GM19395 (cell line): Measurements from ENCODE around the gene KRTAP21-3.
"Not testable (repeated sequence)": the region's sequence is repeated elsewhere in the genome, so short reads cannot be mapped to it uniquely, and the experiment has no call there.

Experiments
- ATAC-seq: cut with Tn5 transposase; IDR thresholded peaks from one replicate; pipeline ENCODE4 v1.9.1; 2021; ENCODE audit warnings: mild to moderate bottlenecking, moderate library complexity; ENCODE audit not compliant: unreplicated experiment

The KRTAP21-3 gene, protein sequence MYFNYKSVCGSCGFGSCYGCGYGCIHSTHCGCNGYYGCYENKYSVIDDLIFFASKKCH

DNA sequence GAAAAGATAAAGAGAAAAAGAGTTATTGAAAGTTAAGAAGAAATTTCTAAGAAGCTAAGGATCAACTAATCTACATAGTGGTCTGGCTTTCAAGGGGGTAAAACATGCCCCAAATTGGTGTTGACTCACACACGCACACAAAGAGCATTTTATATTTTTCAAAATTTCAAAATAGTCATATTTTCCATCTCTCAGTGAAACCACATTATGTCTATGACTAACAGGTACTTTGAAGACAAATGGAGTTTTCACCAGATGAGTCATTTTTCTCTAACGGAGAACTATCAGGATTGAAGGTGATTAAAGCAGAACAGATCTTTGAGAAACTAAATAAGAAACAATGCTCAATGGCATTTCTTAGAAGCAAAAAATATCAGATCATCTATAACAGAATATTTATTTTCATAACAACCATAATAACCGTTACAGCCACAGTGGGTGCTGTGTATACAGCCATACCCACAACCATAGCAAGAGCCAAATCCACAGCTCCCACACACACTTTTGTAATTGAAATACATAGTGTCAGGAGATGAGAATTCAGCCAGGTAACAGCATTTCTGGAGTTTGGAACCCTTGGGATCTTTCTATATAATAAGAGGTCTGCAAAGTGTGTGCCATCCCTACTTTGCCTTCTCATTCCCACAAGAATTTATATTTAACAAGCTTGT, at the start of gene KRTAP21-3:
KRTAP21-3 (minus strand) TSS at position 539 of the 671 bp plus-strand sequence; CDS start at position 521, 18 bp downstream.
- ATAC-seq: no peak

DNA sequence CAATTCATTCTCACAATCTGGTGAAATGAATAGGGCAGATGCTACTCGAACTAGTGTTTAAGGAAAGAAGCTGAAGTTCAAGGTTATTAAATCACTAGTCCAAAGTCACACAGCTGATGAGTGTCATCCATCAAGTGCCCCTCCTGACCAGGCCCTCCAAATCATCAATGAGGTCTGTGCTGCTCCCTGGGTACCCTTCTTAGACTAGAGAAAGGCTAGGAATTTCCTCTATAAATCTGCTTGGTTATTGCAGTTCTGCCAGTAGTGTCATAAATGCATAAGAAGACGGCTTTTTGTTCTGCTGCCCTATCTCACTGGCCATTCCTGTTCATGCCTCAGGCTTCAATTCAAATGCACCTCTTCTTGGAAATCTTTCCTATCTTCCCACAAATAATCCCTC, 42.2 kb upstream of the KRTAP21-3 start:
- ATAC-seq: no peak

DNA sequence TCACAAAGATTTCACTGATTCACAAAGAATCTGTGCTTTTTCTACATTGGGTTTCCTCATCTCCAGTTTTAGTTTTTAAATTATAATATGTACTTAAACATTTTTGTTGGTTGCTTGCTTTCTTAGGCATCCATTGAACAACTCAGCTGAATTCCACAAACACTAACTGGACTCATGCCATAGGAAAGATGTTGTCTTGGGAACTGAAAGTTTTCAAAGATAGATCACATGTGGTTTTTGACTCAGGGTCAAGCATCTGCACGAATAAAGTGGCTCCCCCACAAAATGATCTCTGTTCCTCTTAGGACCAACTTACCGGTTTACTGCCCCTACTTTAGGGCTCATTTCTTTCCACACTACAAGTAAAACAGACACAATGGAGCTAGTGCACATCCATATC, 39.7 kb upstream of the KRTAP21-3 start:
- ATAC-seq: no peak

DNA sequence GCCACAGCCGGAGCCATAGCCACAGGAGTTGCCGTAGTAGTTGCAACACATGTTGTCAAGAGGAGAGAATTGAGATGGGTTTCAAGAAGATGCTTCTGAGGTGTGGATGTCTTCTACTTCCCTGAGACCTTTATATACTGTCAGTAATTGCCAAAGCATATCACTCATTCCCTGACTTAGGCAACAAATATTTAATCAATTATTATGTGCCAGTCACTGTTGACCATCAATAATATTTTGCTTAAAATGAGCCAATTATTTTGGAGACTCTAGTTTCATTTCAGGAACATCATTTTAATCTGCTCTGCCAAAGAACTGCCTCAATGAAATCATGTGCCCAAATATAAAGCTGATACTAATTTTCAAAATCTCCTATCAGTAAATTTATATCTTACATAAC, 36.8 kb upstream of the KRTAP21-3 start, which contains the start of gene KRTAP21-1:
KRTAP21-1 (minus strand) TSS at position 101 of the 400 bp plus-strand sequence; CDS start at position 51, 50 bp downstream.
- ATAC-seq: not testable (repeated sequence)

DNA sequence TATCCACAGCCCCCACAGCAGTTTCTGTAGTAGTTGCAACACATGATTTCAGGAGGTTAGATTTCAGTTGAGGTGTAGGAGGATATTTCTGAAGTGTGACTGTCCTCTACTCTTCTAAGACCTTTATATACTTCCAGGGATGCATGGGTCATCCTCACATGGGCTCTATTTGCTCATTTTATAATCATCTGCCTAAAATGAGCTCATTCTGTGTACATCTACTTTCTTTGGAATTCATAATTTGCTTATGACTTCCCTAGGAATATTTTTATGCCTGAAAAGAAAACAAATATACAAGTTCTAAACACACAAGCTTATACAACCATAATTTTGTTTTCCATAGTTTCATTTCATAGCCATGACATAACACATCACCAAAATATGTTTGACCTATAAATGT, 28.6 kb upstream of the KRTAP21-3 start, which contains the start of gene KRTAP21-2:
KRTAP21-2 (minus strand) TSS at position 101 of the 400 bp plus-strand sequence; CDS start at position 44, 57 bp downstream.
- ATAC-seq: no peak

DNA sequence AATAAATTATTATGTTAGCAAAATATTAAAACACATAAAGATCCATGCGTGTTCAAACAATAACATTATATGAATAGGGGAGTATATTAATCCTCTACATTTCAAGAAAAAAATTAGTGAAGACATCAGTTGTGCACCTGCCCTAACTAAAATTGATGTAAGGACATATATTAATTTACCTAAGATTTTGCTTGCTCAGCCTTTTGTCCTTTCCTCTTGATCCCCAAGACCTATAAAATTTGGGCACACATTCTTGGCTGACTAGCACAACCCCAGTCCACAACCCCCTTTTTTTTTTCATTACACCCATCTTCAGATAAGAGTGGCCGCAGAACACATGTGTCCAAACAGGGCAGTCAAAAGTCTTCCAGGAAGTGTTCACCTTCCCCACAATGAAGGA, 21.9 kb upstream of the KRTAP21-3 start:
- no peak for ATAC-seq

DNA sequence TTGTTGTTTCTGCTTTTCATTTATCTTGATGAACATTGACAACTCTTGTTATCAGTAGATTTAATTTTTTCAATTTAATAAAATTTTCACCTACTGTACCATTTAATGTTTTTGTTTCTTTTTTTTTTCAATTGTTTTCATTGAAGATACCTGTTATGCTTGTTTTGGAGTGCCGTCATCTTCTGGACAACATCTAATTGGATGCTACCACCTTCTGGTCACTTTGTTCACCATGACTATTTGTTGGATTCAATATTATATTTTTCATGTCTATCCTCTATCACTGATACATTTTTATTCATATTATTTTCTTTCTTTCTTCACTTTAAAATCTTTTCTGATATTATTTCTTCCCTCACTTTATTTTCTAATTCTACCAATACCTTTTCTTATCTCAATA, 14.4 kb upstream of the KRTAP21-3 start:
- ATAC-seq: no peak

DNA sequence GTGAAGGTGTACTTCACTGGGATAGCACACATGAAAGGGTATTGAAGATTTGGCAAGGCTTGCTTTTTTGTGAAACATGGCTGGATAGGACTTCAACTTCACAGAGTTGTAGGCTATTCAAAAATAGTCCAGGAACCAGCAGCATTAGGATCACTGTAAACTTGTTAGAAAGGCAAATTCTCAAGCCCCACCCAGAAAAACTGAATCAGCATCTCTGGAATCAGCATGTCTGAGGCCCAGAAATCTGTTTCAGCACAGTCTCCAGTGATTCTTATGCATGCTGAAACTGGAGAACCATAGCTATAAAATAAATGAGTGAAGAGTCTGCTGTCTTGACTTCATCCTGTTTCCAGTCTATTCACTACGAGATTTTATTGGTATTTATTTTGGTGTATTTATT, 8.1 kb upstream of the KRTAP21-3 start:
- ATAC-seq: no peak

DNA sequence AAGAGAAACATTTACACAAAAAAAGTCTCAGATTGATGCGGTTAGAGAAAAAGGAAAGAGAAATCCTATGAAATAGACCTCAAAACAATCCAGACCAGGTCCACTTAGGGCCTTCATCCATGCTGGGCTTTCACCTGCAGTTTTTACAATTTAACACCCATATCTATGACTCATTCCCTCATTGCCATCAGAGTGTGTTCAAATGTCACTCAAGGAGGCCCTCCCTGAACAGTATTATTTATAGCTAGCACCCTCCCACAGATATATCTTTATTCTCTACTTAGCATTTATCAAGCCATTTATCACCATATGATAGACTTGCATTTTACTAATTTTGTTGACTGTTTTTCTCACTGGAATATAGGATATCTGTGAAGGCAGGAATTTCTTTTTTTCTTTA, 824 bp upstream of the KRTAP21-3 start:
- ATAC-seq: no peak

DNA sequence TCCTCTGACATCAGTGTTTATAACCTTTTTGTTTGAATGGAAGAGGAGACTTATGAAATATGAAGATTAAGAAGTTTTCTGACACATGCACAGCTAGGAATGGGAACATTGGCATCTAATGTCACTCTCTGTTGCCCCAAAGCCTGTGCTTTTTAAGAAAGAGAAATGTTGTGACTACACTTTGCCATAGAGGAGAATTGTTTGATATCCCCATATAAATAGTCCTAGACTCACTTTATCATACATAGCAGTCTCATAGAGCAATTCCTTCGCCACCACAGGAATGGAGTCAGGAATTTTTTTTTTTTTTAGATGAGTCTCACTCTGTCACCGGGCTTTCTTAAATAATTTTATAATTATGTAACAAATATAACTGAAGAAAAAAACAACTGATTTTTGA, 1.5 kb downstream of the KRTAP21-3 start:
- ATAC-seq: no peak

DNA sequence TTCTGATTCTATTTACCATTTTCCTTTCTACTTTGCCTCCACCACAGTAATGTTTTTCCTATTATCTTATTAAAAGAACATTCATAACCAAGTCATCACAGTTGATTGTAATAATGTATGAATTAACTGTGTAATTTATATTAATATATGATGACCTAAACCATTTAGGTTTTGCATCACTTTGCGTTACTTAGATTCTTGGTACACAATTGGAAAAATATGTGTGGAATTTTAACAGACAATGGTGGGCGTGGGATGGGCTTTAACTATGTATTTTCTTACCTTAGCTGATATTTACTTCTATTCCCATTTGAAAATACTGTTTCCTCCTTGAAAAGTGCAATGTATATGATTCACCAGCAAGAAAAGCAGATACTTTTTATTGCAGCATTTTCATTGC, 3.6 kb downstream of the KRTAP21-3 start:
- no peak for ATAC-seq

DNA sequence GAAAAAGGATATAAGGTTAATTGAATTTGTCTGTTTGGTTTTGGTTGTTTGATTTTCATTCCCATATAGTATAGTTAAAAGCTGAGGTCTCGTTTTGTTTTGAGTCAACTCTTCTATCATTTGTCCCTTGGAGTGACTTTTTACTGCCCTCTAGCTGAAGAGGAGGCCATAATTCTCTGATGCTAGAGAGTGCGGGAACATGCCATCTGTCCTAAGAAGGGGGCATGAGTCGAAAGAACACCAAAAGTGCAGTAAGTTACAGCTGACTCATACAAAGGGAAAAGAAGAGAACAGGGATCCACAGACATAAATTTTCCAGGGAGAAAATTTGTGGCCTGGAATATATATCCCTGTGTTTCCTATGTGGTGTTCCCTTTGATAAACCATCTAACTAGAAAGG, 4.1 kb downstream of the KRTAP21-3 start:
- ATAC-seq: no peak

DNA sequence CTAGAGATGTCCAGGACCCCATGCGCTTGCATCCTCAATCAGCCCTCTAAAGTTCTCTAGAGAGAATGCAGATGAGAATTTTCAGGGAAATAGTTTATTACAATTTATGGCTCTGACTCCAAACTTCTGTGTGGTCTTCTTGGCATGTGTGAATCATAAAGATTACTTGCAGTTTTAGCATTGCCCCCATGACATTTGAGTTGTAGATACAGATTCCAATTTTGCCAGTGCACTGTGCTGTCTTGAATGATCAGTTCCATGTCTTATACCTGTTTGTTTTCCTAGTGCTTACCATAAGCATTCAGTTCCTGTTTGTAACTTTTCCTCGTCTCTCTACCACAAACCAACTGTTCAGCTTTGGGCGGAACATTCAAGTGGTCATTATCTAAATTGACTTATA, 4.8 kb downstream of the KRTAP21-3 start:
- no peak for ATAC-seq

DNA sequence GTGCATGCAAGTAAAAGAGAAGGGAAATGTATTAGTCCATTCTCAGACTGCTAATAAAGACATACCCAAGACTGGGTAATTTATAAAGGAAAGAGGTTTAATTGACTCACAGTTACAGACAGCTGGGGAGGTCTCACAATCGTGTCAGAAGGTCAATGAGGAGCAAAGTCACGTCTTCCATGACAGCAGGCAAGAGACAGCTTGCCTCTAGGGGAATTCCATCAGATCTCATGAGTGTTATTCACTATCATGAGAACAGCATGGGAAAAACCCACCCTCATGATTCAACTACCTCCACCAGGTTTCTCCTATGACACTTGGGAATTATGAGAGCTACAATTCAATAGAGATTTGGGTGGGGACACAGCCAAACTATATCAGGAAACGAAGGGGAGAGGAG, 8.1 kb downstream of the KRTAP21-3 start:
- no peak for ATAC-seq

DNA sequence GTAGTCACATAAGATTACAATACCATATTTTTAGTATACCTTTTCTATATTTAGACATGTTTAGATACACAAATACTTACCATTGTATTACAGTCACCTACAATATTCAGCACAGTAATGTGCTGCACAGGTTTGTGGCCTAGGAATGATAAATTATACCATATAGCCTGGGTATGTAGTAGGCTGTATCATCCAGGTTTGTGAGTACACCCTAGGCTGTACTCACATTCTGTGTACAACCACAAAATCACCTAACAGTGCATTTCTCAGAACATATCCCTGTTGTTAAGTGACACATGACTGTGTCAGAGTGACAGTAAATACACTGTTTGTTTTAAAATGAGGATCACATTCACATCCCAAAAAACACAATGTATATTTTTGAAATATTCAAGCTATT, 11.2 kb downstream of the KRTAP21-3 start:
- no peak for ATAC-seq

DNA sequence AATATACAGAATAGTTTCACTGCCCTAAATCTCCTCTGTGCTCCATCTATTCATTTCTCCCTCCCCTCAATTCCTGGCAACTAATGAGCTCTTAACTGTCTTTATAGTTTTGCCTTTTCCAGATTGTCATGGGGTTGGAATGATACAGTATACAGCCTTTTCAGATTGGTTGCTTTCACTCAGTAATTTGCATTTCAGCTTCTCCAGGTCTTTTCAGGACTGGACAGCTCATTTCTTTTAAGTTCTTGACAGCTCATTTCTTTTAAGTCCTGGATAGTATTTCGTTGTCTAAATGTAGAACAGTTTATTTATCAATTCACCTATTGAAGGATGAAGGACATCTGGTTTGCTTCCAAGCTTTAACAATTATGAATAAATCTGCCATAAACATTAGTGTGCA, 22.6 kb downstream of the KRTAP21-3 start:
- no peak for ATAC-seq

DNA sequence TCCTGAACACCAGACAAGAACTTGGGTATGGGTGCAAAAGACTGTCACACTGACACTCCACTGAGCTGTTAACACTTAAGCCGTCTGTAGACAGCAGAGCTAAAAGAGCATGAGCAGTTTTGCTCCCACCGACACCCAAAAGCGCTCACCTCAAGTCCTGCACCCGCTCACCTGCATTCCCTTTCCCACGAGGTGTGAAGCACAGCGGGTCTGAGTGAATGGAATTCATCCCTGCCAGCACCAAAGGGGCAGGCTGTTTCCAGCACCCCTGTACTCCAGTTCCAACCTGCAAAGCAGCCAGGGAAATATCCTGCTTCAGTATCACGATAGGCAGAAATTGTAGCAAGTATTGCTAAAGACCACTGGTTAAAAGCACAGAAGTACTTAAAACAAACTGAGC, 28.8 kb downstream of the KRTAP21-3 start:
- ATAC-seq: no peak

DNA sequence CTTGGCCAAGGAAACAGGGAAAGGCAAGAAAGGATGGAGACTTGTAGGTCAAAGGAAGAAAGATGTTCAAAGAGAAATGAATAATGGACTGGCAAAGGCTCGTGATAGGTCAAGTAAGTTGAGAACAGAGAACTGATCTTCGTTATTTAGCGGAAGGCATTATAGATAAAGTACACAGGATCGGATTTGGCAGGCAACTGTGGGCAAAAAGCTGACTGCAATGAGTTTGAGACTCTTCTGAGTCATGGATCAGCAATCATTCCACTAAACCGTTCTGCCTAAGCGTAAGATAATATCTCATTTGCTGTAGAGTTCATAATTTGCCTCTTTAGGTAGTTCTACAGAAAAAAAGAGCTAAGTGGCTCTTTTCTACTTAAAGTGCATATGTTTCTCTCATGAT, 34.1 kb downstream of the KRTAP21-3 start:
- ATAC-seq: no peak

DNA sequence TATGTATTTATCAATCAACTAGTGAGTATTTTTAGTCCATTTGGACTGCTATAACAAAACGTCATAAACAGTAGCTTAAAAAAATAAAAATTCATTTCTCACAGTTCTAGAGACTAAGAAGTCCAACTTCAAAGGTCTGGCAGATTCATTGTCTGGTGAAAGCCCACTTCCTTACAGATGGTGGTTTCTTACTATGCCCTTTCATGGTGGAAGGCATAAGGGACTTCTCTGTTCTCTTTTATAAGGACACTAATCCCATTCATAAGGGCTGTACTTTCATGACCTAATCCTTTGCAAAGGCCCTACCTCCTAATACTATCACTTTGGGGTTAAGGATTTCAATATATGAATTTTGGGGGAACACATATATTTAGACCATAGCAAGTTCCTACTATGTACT, 38.0 kb downstream of the KRTAP21-3 start:
- no peak for ATAC-seq

DNA sequence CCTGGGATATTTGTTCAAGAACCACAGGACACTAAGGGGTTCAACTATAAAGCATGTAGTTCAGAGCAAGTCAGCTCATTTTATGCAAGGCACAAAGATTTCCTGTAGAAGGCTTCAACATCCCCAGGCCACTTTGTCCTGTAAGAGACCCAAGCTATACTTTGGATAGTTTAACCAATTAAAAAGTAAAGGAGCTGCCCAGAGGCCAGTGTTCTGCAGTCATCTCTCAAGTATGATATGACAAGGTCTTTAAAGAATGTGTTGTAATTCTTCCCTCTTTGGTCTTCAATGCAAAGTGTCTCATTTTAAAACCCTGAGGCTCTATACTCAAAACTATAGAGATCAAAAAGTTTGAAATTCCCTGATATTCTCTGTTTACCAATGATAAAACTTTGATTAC, 41.8 kb downstream of the KRTAP21-3 start:
- no peak for ATAC-seq

DNA sequence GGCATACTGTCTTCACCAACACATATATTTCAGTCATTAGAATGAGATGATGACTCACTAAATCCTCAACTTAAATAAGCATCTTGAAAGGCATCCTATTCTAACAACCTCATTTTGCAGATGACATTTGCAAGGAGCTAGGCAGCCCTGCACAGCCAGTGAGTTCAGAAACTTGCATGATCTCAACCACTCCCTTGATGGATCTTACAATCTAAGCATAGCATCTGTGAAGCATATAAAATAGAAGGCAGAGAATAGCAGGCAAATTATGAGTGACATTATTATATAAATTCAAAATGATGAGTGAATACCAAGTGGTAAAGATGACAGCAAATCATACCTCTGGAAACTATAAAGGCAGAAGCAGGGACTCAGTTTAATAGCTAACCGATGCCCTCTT, 44.3 kb downstream of the KRTAP21-3 start:
- ATAC-seq: no peak

DNA sequence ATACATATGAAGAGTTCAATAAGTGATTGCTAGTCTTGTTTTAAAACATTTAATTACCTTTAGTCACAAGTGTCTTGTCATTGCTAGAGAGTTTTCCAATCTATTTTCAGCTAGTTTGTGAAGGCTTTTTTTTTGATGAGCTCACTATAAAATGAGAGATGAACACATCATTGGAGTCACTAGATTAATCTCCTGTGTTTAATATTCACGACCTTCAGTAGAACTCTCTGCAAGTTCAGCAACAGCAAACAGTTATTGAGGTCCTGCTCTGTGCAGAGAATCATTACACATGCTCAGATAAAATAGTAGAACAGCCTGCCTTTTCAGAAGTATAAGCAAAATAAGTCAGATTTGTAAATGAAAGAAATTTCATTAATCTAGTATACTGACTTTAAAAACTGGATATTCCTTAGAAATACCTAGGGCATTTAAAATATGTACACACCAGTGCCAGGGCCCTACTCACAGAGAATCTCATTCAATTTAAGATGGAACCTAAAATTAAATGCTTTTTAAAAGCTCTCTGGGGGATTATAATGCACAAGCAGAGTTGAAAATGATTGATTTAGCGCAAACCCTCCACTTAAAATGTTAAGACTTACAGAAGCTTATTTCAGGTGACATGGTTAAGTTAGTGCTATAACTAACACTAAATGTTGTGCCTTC, 45.5 kb downstream of the KRTAP21-3 start:
- ATAC-seq: no peak
